HUDEP-2 (cell line): Measurements from ENCODE around the gene SLC39A6.
"Not testable (repeated sequence)": the region's sequence is repeated elsewhere in the genome, so short reads cannot be mapped to it uniquely, and the experiment has no call there.

Source experiments
- DNase-seq, 76 experiments: peaks; one replicate each; lab custom pipeline; 2025; ENCODE audit not compliant: unreplicated experiment in 76 of 76; lab: John Stamatoyannopoulos, UW

The SLC39A6 gene

GRCh38 chr18:36141576-36141975, 12.4 kb upstream of the SLC39A6 start:
- no peak for DNase-seq

- no peak for DNase-seq
Observed at GRCh38 chr18:36139245-36139644, 10.1 kb upstream of the SLC39A6 start.

- no peak for DNase-seq
Observed at GRCh38 chr18:36135264-36135663, 6.1 kb upstream of the SLC39A6 start.

- DNase-seq, result no peak
Observed at GRCh38 chr18:36132756-36133155, 3.6 kb upstream of the SLC39A6 start.

- DNase-seq, result no peak
Observed at GRCh38 chr18:36131692-36132483, 2.7 kb upstream of the SLC39A6 start.

GRCh38 chr18:36130883-36131653, 1.9 kb upstream of the SLC39A6 start:
- no peak for DNase-seq

GRCh38 chr18:36130039-36130831, 1.1 kb upstream of the SLC39A6 start:
- DNase-seq, result peak in 6 of 76 experiments; percentile 21 to 88 (median 42)

GRCh38 chr18:36128907-36129299, 237 bp downstream of the SLC39A6 start:
- DNase-seq, result peak in 4 of 76 experiments; percentile 32 to 50 (median 36)

GRCh38 chr18:36128530-36128870, 640 bp downstream of the SLC39A6 start:
- DNase-seq, result no peak

- DNase-seq, result no peak
Observed at GRCh38 chr18:36127836-36128529, 1.2 kb downstream of the SLC39A6 start.

GRCh38 chr18:36126668-36127067, 2.5 kb downstream of the SLC39A6 start:
- DNase-seq, result no peak

GRCh38 chr18:36124841-36125240, 4.3 kb downstream of the SLC39A6 start:
- no peak for DNase-seq

- no peak for DNase-seq
Observed at GRCh38 chr18:36120297-36120696, 8.8 kb downstream of the SLC39A6 start.

- DNase-seq, result not testable (repeated sequence)
Observed at GRCh38 chr18:36116771-36117170, 12.4 kb downstream of the SLC39A6 start.

- no peak for DNase-seq
Observed at GRCh38 chr18:36114738-36115137, 14.4 kb downstream of the SLC39A6 start.

GRCh38 chr18:36114251-36114650, 14.9 kb downstream of the SLC39A6 start:
- DNase-seq, result no peak

GRCh38 chr18:36112302-36112701, 16.8 kb downstream of the SLC39A6 start:
- no peak for DNase-seq

GRCh38 chr18:36109737-36110136, 19.4 kb downstream of the SLC39A6 start:
- no peak for DNase-seq

- no peak for DNase-seq
Observed at GRCh38 chr18:36108601-36109000, 20.5 kb downstream of the SLC39A6 start.

GRCh38 chr18:36108196-36108595, 20.9 kb downstream of the SLC39A6 start:
- DNase-seq, result no peak

GRCh38 chr18:36107477-36107876, 21.7 kb downstream of the SLC39A6 start:
- DNase-seq, result no peak
